Skin of body (tissue), 2 donors: ENCODE data around the gene VSNL1. TPM values are rescaled to one million over a fixed set of nuclear protein-coding genes. Genes with fewer than 3 reads are reported as not detected.
A peak's percentile ranks its signal among the peaks of the same experiment; 100 is the strongest.

ENCODE experiments used
- DNase-seq: peaks from one replicate; lab custom pipeline; 2025; lab: John Stamatoyannopoulos, UW
- total RNA-seq: library from RNA; depleted of rRNA; stranded (reverse); fragments of >200 nt; gene quantifications from one replicate; pipeline ENCODE4 v1.2.3, GENCODE V29; 2014

The VSNL1 gene
- total RNA-seq, 1 donor from 2014 or later, result 21.9 TPM

GRCh38 chr2:17610521-17610920 lies 70.0 kb downstream of the VSNL1 start:
- no peak for DNase-seq

DNA sequence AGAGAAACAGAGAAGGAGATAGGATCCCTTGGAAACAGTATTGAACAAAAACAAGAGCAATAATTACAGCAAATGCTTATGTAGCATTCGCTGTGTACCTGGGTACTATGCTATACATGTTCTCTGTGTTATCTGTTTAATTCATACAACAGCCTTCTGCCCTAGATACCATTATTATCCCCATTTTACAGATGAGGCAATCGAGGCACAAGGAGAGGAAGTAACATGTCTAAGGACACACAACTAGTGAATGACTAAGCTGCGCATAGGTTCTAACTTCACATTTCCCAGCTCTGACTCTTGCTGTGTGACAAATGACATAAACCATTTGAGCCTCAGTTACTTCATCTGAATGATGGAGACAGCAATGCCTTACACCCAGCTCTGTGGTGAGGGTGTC lies 70.5 kb downstream of the VSNL1 start:
- DNase-seq, result no peak

DNA sequence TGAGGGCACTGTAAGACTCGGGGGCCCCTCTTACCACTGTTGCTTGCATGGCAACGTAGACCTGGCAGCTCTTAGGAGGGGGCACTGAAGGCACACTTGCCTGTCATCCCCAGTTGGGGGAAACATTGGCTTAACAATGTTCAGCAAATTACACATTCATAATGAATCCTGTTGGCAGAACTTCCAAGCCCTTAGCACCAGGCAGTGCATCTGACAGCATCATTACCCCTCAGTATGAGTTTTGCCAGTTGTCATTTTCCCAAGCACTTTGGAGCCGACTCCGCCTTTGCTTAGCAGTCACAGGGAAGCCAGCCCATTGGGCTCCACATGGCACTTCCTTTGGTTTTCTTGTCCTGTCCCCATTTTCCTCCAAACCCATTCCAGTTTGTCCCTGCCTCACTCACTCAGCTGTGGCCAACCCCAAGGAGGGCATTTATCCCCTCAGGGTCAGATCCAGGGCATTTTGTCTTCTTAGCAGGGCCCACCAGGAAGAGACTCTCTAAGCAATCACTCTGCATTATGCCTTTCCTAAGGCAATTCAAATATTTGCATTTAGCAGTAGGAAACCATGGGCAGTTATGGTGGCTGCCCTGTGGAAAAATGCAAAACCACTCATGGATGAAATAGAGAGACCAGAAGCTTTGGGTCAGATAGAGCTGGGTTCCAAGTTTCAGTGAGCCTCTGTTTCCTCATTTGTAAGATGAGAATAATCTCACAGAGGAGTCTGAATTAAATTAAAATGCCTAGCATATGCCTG lies 73.9 kb downstream of the VSNL1 start:
- DNase-seq, result no peak

GRCh38 chr2:17615147-17615546 lies 74.7 kb downstream of the VSNL1 start:
- DNase-seq, result no peak

- DNase-seq, result peak; percentile 32
These were observed 75.3 kb downstream of the VSNL1 start for GRCh38 chr2:17615728-17616351.

GRCh38 chr2:17616405-17616804 lies 75.9 kb downstream of the VSNL1 start:
- DNase-seq, result no peak

- no peak for DNase-seq
These were observed 77.0 kb downstream of the VSNL1 start for GRCh38 chr2:17617516-17617915.

DNA sequence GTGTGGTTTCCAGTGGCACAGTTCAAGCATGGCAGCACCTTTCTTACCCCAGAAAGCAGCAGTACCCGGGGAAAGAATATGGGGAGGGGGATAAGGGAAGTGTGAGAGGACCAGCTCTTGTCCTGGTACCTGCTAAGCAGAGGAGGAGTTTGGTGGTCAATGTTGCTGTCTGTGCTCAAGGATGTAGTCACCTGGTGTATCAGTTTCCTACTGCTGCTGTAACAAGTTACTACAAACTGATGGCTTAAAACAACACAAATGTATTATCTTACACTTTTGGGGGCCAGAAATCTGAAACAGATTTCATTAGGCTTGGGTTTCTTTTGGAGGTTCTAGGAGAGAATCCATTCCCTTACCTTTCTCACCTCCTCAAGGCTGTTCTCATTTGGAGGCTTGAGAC lies 77.5 kb downstream of the VSNL1 start:
- DNase-seq, result no peak

- no peak for DNase-seq
These were observed 79.8 kb downstream of the VSNL1 start for GRCh38 chr2:17620280-17620679.

DNA sequence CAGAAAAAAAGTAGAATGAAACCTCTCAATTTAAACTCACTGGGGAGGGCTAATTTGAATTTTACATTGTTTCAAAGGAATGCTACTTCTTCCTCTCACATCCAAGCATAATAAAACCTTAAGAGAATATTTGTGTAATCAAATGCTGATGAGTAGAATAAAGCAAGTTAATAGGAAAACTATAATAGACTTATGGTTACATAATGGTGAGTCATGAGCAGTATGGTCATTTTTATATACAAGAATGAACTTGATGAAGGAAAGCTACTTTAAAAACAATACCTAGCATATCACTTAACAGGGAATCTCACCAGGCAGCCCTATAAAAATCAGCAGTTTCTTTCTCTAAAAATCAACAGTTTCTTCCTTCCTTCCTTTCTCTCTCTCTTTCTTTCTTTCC lies 80.3 kb downstream of the VSNL1 start:
- DNase-seq, result no peak

DNA sequence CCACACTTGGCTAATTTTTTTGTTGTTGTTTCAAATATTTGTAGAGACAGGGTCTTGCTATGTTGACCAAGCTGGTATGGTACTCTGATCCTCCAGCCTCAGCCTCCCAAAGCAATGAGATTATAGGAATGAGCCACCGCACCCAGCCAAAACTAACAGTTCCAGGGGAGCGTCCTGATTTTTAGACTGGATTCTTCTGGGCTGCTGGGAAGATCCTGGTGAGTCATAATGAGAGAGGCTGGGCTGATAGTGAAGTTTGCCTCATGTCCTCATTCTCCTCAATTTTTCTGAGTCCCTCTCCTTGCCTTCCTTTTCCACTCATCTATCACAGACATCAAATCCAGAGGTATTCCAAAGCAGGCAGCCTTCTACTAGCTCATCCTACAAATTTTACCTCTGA lies 81.3 kb downstream of the VSNL1 start:
- no peak for DNase-seq

DNA sequence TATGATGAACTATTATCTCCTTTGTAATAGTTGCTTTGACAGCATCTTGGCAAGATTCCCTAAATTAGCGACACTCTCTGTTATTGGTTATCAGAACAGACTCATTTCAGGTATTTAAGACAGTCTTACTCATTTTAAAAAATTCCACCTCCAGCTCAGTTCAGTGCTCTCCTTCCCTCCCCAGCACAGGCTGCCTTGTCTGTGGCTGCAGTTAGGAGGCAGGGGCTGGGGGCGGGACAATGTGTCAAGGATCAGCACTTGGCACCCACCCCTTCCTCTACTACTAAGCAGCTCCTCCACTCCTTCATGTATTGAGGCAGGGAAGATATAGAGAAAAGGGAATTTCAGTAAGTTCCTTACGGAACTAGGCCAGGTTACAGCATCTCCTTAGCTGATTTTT lies 85.0 kb downstream of the VSNL1 start:
- DNase-seq, result no peak

DNA sequence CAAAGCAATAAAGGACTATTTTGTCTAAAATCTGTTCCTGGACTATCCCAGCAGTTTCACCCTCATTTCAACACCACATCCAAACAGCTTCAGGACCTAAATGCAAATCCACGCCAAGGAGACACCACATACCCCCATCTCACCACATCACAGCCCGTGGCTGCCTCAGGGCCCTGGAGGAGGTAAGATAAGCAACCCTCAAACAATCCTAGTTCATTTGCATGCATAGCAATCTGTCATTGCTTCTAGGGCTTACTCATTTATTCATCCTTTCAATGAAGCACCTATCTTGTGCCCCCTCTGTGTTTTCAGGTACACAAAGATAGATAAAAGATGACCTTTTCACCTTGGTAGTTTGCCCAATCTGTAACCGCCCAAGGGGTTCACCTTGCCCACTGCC lies 86.5 kb downstream of the VSNL1 start:
- no peak for DNase-seq

DNA sequence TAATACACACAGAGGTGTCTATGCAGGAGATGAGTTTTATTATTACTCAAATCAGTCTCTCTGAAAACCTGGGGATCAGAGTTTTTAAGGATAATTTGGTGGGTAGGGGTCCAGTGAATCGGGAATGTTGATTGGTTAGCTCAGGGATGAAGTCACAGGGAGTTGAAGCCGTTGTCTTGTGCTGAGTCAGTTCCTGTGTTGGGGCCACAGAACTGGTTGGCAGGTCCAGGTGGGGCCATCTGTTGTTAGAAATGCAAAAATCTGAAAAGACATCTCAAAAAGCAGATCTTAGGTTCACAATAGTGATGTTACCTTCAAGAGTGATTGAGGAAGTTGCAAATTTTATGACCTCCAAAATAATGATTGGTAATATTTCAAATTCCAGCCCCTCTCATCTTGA lies 86.9 kb downstream of the VSNL1 start:
- DNase-seq, result no peak

DNA sequence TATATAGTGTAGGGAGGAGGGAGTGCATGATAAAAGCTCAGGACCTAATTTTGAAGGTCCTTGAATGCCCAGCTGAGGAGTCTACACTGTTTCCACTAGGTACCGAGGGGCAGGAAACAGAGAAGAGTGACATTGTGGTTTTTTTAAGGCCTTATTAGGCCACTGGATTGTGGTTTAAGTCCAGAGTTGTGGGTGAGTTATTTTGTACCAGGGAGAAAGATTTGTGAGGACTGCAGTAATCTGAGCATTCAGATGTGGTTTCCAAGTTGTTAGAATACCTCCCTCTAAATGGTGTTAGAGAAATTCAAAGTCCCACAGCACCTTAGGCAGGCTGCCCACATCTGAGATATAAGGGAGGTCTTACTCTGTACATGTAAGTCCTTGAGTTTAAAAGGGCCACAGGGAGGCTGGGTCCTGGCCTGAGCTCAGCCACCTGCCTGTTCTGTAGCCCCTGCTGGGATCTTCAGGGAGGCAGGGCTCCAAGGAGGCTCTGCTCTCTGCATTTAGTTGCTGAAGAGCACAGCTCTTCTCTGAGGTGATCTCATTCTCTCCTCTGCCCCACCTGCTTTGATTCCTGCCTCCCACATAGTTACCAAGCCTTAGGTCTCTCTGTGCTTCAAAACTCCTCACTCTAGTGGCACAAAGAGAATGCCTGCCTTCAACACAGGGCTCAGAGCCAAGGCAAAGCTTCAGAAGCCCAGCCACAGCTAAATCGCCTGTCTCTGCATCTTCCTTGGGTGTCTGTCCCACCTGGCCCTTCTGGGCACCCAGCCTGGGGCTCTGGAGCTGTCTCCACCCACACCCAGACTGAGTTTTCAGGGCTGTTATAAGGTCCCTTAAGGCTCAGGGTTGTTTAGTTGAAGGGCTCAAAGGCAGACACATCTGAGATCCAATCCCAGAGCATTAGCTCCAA lies 88.1 kb downstream of the VSNL1 start:
- no peak for DNase-seq

GRCh38 chr2:17630089-17630488 lies 89.6 kb downstream of the VSNL1 start:
- no peak for DNase-seq

GRCh38 chr2:17634997-17635396 lies 94.5 kb downstream of the VSNL1 start:
- DNase-seq, result no peak

DNA sequence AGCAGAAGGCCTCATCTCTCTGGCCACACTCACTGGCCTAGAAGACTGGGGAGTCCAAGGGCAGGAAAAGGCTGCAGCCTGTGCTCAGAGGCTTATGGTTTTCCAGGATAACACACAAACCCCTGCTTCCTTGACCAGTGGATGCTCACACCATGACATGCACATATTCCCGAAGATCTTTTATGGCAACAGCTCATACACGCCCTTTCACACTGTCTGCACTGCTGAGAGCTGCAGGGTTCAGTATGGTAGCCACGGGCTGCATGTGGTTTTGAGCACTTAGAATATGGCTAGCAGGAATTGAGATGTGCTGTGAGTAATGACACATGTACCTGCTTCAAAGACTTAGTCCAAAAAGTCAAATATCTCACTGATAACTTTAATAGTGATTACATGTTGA lies 95.8 kb downstream of the VSNL1 start:
- no peak for DNase-seq

DNA sequence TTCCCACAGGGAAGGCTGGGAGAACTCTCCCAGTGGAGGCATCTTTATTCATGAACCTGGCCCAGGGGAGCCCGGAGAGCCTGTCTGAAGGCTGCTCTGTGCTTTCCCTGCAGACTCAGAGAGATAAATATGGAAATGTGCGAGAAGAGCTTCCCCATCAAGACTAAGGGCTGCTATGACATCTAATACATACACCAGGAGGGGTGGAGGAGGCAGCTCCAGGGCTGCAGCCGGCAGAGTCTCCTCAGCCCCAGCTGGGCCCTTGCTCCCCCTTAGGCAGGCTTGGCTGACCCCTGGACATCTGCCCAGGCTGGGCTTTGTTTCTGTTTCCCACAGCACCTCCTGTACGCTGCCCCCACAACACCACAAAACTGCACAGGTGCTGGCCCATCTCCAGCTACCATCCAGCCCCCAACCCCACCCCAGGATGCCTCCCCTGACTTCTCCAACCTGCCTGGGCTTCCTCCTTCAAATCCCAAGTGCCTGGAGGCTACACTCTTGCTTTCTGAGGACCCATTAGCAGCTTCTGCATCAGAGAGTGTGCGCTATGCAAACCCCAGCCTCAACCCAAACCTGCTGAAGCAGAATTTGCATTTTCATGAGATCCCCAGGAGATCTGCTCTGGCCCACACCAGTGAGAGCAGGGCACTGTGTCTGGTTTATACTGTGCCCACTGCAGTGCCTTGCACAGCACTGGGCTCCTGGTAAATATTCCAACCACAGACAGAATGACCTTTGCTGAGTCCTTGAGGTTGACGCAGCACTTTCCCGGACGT lies 96.8 kb downstream of the VSNL1 start:
- no peak for DNase-seq

GRCh38 chr2:17638196-17638743 lies 97.8 kb downstream of the VSNL1 start:
- no peak for DNase-seq

DNA sequence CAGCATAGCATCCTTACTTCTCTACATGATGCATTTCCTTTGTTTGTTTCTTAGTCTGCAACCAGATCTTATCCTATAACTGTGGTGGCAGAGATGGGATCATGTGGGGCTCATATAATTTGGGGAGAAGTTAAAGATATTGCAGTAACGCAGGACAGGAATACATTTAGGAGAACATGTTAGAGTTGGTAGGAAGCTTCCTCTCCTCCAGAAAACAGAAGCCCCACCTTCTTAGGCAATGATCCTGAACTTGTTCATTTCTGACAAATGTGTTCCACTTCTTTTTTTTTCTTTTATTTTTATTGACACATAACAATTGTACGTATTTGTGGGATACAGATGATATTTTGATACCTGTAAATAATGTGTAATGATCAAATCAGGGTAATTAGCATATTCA lies 99.9 kb downstream of the VSNL1 start:
- DNase-seq, result no peak
